B cell (primary cell): ENCODE measurements around the gene RHOXF2B. TPM values are rescaled to one million over a fixed set of nuclear protein-coding genes. Genes with fewer than 3 reads are reported as not detected.
"Not testable (repeated sequence)": the region's sequence is repeated elsewhere in the genome, so short reads cannot be mapped to it uniquely, and the experiment has no call there.

ENCODE experiments used
- ATAC-seq: fragments of 200-7000 bp; cut with Tn5 transposase; one replicate; pipeline ENCODE4 v1.10.0; 2021; ENCODE audit warnings: low read depth, mild to moderate bottlenecking, moderate number of reproducible peaks, moderate library complexity
- CTCF ChIA-PET: fragments of 350-600 bp; sonication (Branson Sonifier 250); formaldehyde crosslinking; loops from one replicate; lab custom pipeline; 2021; ENCODE audit warnings: antibody characterized with exemption, inconsistent platforms; lab: Charles Lee
- POLR2A ChIA-PET: fragments of 350-600 bp; sonication (Branson Sonifier 250); formaldehyde crosslinking; loops from one replicate; lab custom pipeline; 2021; ENCODE audit warnings: antibody characterized with exemption; lab: Charles Lee
- DNase-seq: peaks from one replicate; pipeline ENCODE4 v3.0.0; 2013
- H2AFZ ChIP-seq: 2 replicates; pipeline ENCODE4 v1.6.1; 2012; ENCODE audit warnings: mild to moderate bottlenecking, low read depth, low read length; ENCODE audit not compliant: insufficient read depth, poor library complexity, severe bottlenecking
- H3K27ac ChIP-seq, 2 donors: 1 replicate in 1 of 2; 2 replicates in 1 of 2; pipeline ENCODE4 v1.5.1; 2012 to 2013; ENCODE audit warnings: low read length in 2 of 2, mild to moderate bottlenecking in 2 of 2, moderate library complexity in 1 of 2
- H3K27me3 ChIP-seq, 4 experiments: fragments of 200-600 bp in 1 of 4; sonication (generic) in 1 of 4; replicated peaks in 1 of 4; 1 replicate in 2 of 4; 2 replicates in 2 of 4; pipeline versions ENCODE4 v1.6.1 to v1.7.0; 2013 to 2016; ENCODE audit warnings: low read length in 3 of 4, mild to moderate bottlenecking in 2 of 4, mixed read lengths in 1 of 4, moderate library complexity in 1 of 4; ENCODE audit not compliant: insufficient read depth in 4 of 4, control insufficient read depth in 3 of 4; ENCODE audit errors: control extremely low read depth in 1 of 4
- H3K36me3 ChIP-seq, 2 experiments: replicated peaks in 1 of 2; 1 replicate in 1 of 2; 2 replicates in 1 of 2; pipeline versions ENCODE4 v1.6.1 to v1.7.1; 2013; ENCODE audit warnings: low read length in 1 of 2; ENCODE audit not compliant: insufficient read depth in 2 of 2, control insufficient read depth in 1 of 2; ENCODE audit errors: control extremely low read depth in 1 of 2, extremely low read depth in 1 of 2
- H3K4me1 ChIP-seq, 2 donors: fragments of 200-600 bp in 1 of 2; sonication (generic) in 1 of 2; 1 replicate in 1 of 2; 2 replicates in 1 of 2; pipeline versions ENCODE4 v1.5.1 to v1.6.1; 2013 to 2017; ENCODE audit warnings: low read length in 2 of 2; ENCODE audit not compliant: control insufficient read depth in 2 of 2, insufficient read depth in 2 of 2
- H3K4me2 ChIP-seq: replicated peaks from 2 replicates; pipeline ENCODE3; 2012; ENCODE audit warnings: mild to moderate bottlenecking, low read depth, low read length; ENCODE audit not compliant: poor library complexity, severe bottlenecking
- H3K4me3 ChIP-seq, 5 experiments: fragments of 200-600 bp in 1 of 5; sonication (generic) in 1 of 5; 1 replicate in 3 of 5; 2 replicates in 2 of 5; pipeline versions ENCODE4 v1.5.1 to v1.7.0; 2011 to 2016; ENCODE audit warnings: low read length in 4 of 5, mild to moderate bottlenecking in 4 of 5, low read depth in 2 of 5, control low read depth in 1 of 5, moderate library complexity in 1 of 5; ENCODE audit not compliant: insufficient read depth in 1 of 5; ENCODE audit errors: control extremely low read depth in 1 of 5, extremely low read depth in 1 of 5
- H3K79me2 ChIP-seq: fragments of 200-600 bp; sonication (generic); one replicate; pipeline ENCODE4 v1.6.0; 2016; ENCODE audit warnings: low read length; ENCODE audit not compliant: control insufficient read depth, insufficient read depth
- H3K9ac ChIP-seq: fragments of 200-600 bp; sonication (generic); 2 replicates; pipeline ENCODE4 v1.6.1; 2017; ENCODE audit warnings: mild to moderate bottlenecking, low read length, moderate library complexity
- H3K9me3 ChIP-seq, 3 donors: one replicate each; pipeline versions ENCODE4 v1.6.1 to v1.7.1; 2013; ENCODE audit warnings: low read length in 2 of 3; ENCODE audit not compliant: control insufficient read depth in 2 of 3, insufficient read depth in 1 of 3; ENCODE audit errors: control extremely low read depth in 1 of 3
- H4K20me1 ChIP-seq: 2 replicates; pipeline ENCODE4 v1.6.0; 2012; ENCODE audit warnings: mild to moderate bottlenecking, low read length; ENCODE audit not compliant: insufficient read depth, control insufficient read depth, poor library complexity, severe bottlenecking
- H3K27ac Mint-ChIP-seq: one replicate; pipeline ENCODE4 v1.8.0; 2021; ENCODE audit warnings: mixed read lengths
- H3K27me3 Mint-ChIP-seq: one replicate; pipeline ENCODE4 v1.8.0; 2021; ENCODE audit warnings: mixed read lengths
- H3K4me1 Mint-ChIP-seq: one replicate; pipeline ENCODE4 v1.8.0; 2021; ENCODE audit warnings: mixed read lengths
- H3K4me3 Mint-ChIP-seq: one replicate; pipeline ENCODE4 v1.8.0; 2021; ENCODE audit warnings: mixed read lengths
- H3K9me3 Mint-ChIP-seq: one replicate; pipeline ENCODE4 v1.8.0; 2022; ENCODE audit warnings: mixed read lengths; ENCODE audit not compliant: insufficient read depth
- CTCF ChIP-seq: fragments of 200-600 bp; IDR thresholded peaks from one replicate; pipeline ENCODE4 v1.8.0; 2022; ENCODE audit warnings: antibody characterized with exemption, mild to moderate bottlenecking
- EZH2 ChIP-seq: IDR thresholded peaks from 2 replicates; pipeline ENCODE4 v1.6.1; 2012; ENCODE audit warnings: borderline replicate concordance, low read depth, mild to moderate bottlenecking, moderate library complexity, low read length; ENCODE audit not compliant: insufficient read depth, poor library complexity, severe bottlenecking
- WGBS: methylation state at CpG from one replicate; pipeline ENCODE4 v1.1.5; 2013; ENCODE audit warnings: missing lambda C conversion rate; ENCODE audit not compliant: insufficient coverage; 5-methylcytosine and 5-hydroxymethylcytosine counted together
- intact Hi-C: fragments of 100-400 bp; cut with micrococcal nuclease; formaldehyde crosslinking; loops from one replicate; pipeline ENCODE4 v1.10.0; 2022
- polyA plus RNA-seq: library from polyadenylated mRNA; depleted of rRNA; stranded (reverse); fragments of >200 nt; gene quantifications from 2 replicates; pipeline ENCODE4 v1.2.3, GENCODE V29; 2012
- total RNA-seq, 2 donors: library from RNA; stranded (reverse); fragments of 120-200 nt in 1 of 2; gene quantifications; 1 replicate in 1 of 2; 2 replicates in 1 of 2; pipeline versions ENCODE4 v1.2.3 to v1.2.4, GENCODE V29; 2013 to 2022

The RHOXF2B gene
- total and polyA plus RNA-seq, 2 donors (not counting 1 experiment from before 2014, with no cell fraction given) = not detected

GRCh38 chrX:120039087-120039733 is 38.3 kb downstream of the RHOXF2B start:
- H3K79me2 ChIP-seq, CTCF ChIA-PET, H3K9ac ChIP-seq, POLR2A ChIA-PET, H3K27ac Mint-ChIP-seq, H3K4me2 ChIP-seq, DNase-seq, H3K27me3 Mint-ChIP-seq, H3K27ac ChIP-seq, H4K20me1 ChIP-seq, H3K27me3 ChIP-seq, H3K9me3 ChIP-seq, intact Hi-C loops, H2AFZ ChIP-seq, H3K36me3 ChIP-seq, H3K9me3 Mint-ChIP-seq, H3K4me3 ChIP-seq, H3K4me3 Mint-ChIP-seq, ATAC-seq: not testable (repeated sequence)
- peaks cover 20% of the 10 kb centered on the region for H3K4me1 Mint-ChIP-seq
- no CpG with 5 or more reads among the region's 8 CpGs for WGBS
- H3K4me1 ChIP-seq = peaks cover 18 to 34% of the 10 kb centered on the region in 2 donors

GRCh38 chrX:120036704-120037103 is 40.8 kb downstream of the RHOXF2B start:
- no peak for ATAC-seq
- H3K27me3 Mint-ChIP-seq = no peaks in the 10 kb centered on the region
- Histone ChIP-seq H3K4me3 (peak overlapping the region in 1 of 5 experiments; percentile 56), H3K27me3 (no peaks in the 10 kb centered on the region), H3K9ac (peak overlapping the region; percentile 47), H3K4me2 (peak overlapping the region; percentile 73), H2AFZ (no peak overlapping the region), H3K27ac (no peak overlapping the region), H3K79me2 (no peaks in the 10 kb centered on the region), H3K9me3 (no peaks in the 10 kb centered on the region), H4K20me1 (no peaks in the 10 kb centered on the region), H3K36me3 (no peaks in the 10 kb centered on the region), H3K4me1 (peaks cover 18 to 37% of the 10 kb centered on the region in 2 donors)
- intact Hi-C loops = no loop called here
- peaks cover 22% of the 10 kb centered on the region for H3K4me1 Mint-ChIP-seq
- DNase-seq = no peak
- no peaks in the 10 kb centered on the region for H3K9me3 Mint-ChIP-seq
- POLR2A ChIA-PET = interaction anchor here (1.3 kb wide), 1 partner anchor 37 kb away, joined by 3 read pairs; no protein-coding TSS in a partner anchor
- no peak overlapping the region for H3K27ac Mint-ChIP-seq
- WGBS = no CpG with 5 or more reads among the region's 1 CpG
- H3K4me3 Mint-ChIP-seq = no peak overlapping the region
- CTCF ChIA-PET = interaction anchor here (0.7 to 1.3 kb wide), 3 partner anchors 19 to 177 kb away, joined by 3 read pairs; no protein-coding TSS in a partner anchor
- TF ChIP-seq EZH2 = no peak
- no peak for TF ChIP-seq CTCF

GRCh38 chrX:120035522-120036309 is 41.8 kb downstream of the RHOXF2B start:
- Histone ChIP-seq H3K4me2 (peak overlapping the region; percentile 73), H3K27ac (peak overlapping the region; percentile 60 to 78), H3K9ac (peak overlapping the region; percentile 47), H3K4me3 (peak overlapping the region in 4 of 5 experiments; percentile 15 to 56 (median 34)), H3K4me1 (peaks cover 18 to 37% of the 10 kb centered on the region in 2 donors)
- H3K9me3 Mint-ChIP-seq, H2AFZ ChIP-seq, H3K27me3 Mint-ChIP-seq, intact Hi-C loops, H3K27me3 ChIP-seq, H4K20me1 ChIP-seq, H3K36me3 ChIP-seq, H3K79me2 ChIP-seq, H3K9me3 ChIP-seq: not testable (repeated sequence)
- H3K27ac Mint-ChIP-seq = peak overlapping the region; percentile 95
- ATAC-seq = peak; percentile 76
- WGBS = no CpG with 5 or more reads among the region's 9 CpGs
- CTCF ChIA-PET = interaction anchor here (1.3 to 2.4 kb wide), 2 partner anchors 54 to 178 kb away, joined by 3 to 8 read pairs; no protein-coding TSS in a partner anchor
- POLR2A ChIA-PET = interaction anchor here (1.3 kb wide), 1 partner anchor 36 kb away, joined by 3 read pairs; no protein-coding TSS in a partner anchor
- DNase-seq = peak; percentile 76
- H3K4me1 Mint-ChIP-seq = peaks cover 22% of the 10 kb centered on the region
- H3K4me3 Mint-ChIP-seq = peak overlapping the region; percentile 78
